Brain microvascular endothelial cell (primary cell): ENCODE measurements around the gene ZBED2.
"Not testable (repeated sequence)": the region's sequence is repeated elsewhere in the genome, so short reads cannot be mapped to it uniquely, and the experiment has no call there.

Source experiments
- DNase-seq: peaks from one replicate; pipeline ENCODE4 v3.0.0-alpha.2; 2020
- H3K27ac ChIP-seq: fragments of 250-450 bp; sonication (Bioruptor Pico); 2 replicates; pipeline ENCODE4 v1.5.1; 2020; ENCODE audit warnings: mild to moderate bottlenecking, moderate library complexity
- H3K27me3 ChIP-seq: fragments of 250-450 bp; sonication (Bioruptor Pico); replicated peaks from 2 replicates; pipeline ENCODE4 v1.5.1; 2020; ENCODE audit warnings: mild to moderate bottlenecking
- H3K36me3 ChIP-seq: fragments of 250-450 bp; sonication (Bioruptor Pico); replicated peaks from 2 replicates; pipeline ENCODE4 v1.5.1; 2020; ENCODE audit warnings: mild to moderate bottlenecking
- H3K4me3 ChIP-seq: 2 replicates; pipeline ENCODE4 v1.5.1; 2011; ENCODE audit warnings: low read depth, mild to moderate bottlenecking, control low read depth, low read length, moderate library complexity
- CTCF ChIP-seq: IDR thresholded peaks from 2 replicates; pipeline ENCODE4 v1.5.1; 2011; ENCODE audit warnings: low read depth, mild to moderate bottlenecking, moderate library complexity, low read length, control low read depth, inconsistent platforms; ENCODE audit errors: missing control alignments
- in situ Hi-C: cut with HindIII; loops from 2 replicates; pipeline ENCODE4 v1.10.0; 2017; ENCODE audit warnings: low sequenced_read_pairs, low pct_ligation_motif_present

Gene ZBED2

GRCh38 chr3:111568911-111569310, 26.2 kb downstream of the ZBED2 start:
- TF ChIP-seq CTCF = no peak

GRCh38 chr3:111568355-111568754, 26.8 kb downstream of the ZBED2 start:
- Histone ChIP-seq H3K27me3 (no peaks in the 10 kb centered on the region), H3K4me3 (no peak overlapping the region), H3K27ac (no peak overlapping the region), H3K36me3 (no peaks in the 10 kb centered on the region)
- no peak for DNase-seq
- in situ Hi-C loops = no loop called here
- no peak for TF ChIP-seq CTCF

More at GRCh38 chr3:111568911-111569310, 26.2 kb downstream of the ZBED2 start:
- H3K4me3 ChIP-seq = no peak overlapping the region
- H3K27me3 ChIP-seq = no peaks in the 10 kb centered on the region
- in situ Hi-C loops = no loop called here
- H3K36me3 ChIP-seq = no peaks in the 10 kb centered on the region
- DNase-seq = no peak
- no peak overlapping the region for H3K27ac ChIP-seq

GRCh38 chr3:111566844-111567243, 28.3 kb downstream of the ZBED2 start:
- no peak overlapping the region for H3K27ac ChIP-seq
- in situ Hi-C loops = no loop called here
- TF ChIP-seq CTCF = no peak
- no peak overlapping the region for H3K4me3 ChIP-seq
- no peaks in the 10 kb centered on the region for H3K27me3 ChIP-seq
- no peaks in the 10 kb centered on the region for H3K36me3 ChIP-seq
- no peak for DNase-seq

- in situ Hi-C loops = not testable (repeated sequence)
Observed at GRCh38 chr3:111561902-111562301, 33.2 kb downstream of the ZBED2 start.

GRCh38 chr3:111548756-111549155, 46.4 kb downstream of the ZBED2 start:
- no peak overlapping the region for H3K4me3 ChIP-seq
- H3K27ac ChIP-seq = no peak overlapping the region
- H3K27me3 ChIP-seq = no peaks in the 10 kb centered on the region
- in situ Hi-C loops = no loop called here
- no peak for TF ChIP-seq CTCF
- no peak for DNase-seq
- no peaks in the 10 kb centered on the region for H3K36me3 ChIP-seq

More at GRCh38 chr3:111561902-111562301, 33.2 kb downstream of the ZBED2 start:
- not testable (repeated sequence) for H3K27ac ChIP-seq, DNase-seq, H3K36me3 ChIP-seq, H3K27me3 ChIP-seq, H3K4me3 ChIP-seq

- in situ Hi-C loops = no loop called here
- H3K27ac ChIP-seq = no peak overlapping the region
- H3K4me3 ChIP-seq = no peak overlapping the region
- DNase-seq = no peak
- no peaks in the 10 kb centered on the region for H3K36me3 ChIP-seq
- no peak for TF ChIP-seq CTCF
- no peaks in the 10 kb centered on the region for H3K27me3 ChIP-seq
Observed at GRCh38 chr3:111548092-111548491, 47.1 kb downstream of the ZBED2 start.
